HG02571 (cell line): ENCODE data around the gene CACNG5.

Experiments used
- ATAC-seq: cut with Tn5 transposase; IDR thresholded peaks from one replicate; pipeline ENCODE4 v1.9.1; 2021; ENCODE audit warnings: mild to moderate bottlenecking, moderate library complexity; ENCODE audit not compliant: unreplicated experiment

The CACNG5 gene

DNA sequence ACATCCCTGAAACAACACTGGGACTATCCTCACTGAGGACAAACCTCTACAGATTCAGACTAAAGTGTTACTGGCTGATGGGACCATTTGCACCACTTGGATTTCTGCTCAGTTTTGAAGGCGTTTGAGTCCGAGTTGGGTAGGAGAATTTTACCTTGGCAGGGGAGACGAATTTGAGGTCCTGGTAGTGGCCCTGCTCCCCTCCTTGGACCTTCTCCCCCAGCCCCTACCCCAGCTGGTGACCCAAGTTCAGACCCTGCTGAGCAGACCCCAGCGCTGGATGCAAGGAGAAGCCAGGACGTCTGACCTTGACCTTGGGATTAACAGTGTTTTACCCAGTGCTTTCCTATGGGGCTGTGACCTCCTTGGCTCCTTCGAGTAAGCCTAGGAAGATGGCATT lies 13.6 kb downstream of the CACNG5 start:
- no peak for ATAC-seq

DNA sequence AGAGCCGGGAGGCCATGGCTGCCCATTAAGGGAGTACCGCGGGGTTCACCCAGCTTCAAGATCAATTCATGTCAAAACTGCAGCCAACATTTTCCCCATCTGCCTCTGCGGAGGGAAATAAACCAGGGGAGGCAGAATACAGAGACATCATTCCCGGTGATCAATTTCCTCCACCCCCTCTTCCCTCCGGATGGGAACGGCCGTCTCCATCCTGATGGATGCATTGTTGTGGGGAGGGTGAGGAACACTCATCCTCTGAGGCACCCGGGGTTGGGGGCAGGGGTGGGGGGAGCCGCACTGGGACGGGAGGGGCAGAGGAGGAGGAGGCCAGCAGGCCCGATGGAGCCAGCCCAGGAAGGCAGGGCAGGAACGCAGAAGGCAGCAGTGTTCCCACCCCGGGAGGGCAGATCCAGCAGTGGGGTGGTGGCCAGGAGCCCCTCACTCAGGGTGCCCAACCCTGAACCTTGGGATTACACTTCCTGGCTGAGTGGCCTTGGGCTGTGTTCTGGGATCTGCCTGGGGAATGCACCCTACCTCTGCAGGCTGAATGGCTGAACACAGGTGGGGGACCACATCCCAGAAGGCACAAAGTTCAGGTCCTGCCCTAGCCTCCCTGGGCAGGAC lies 14.2 kb downstream of the CACNG5 start:
- ATAC-seq, result no peak

- no peak for ATAC-seq
These were observed 15.1 kb downstream of the CACNG5 start for GRCh38 chr17:66849851-66850580.

GRCh38 chr17:66850692-66851091 lies 15.8 kb downstream of the CACNG5 start:
- ATAC-seq, result no peak

DNA sequence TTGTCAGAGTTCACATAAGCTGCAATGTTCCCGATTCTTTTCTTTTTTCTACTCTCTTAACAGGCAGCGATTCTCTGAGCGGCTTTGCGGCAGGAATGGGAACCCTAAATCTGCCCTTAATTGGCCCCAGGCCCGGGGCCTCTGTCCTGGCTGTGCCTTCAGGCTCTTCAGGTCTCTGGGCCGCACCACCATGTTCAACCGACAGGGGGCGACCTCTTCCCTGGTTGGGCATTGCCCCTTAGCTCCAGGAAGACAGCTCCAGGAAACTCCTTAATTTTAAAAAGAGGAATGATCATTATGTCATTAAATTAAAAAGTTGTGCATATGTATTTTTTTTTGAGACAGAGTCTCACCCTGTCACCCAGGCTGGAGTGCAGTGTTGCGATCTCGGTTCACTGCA lies 20.3 kb downstream of the CACNG5 start:
- no peak for ATAC-seq

GRCh38 chr17:66858226-66859083 lies 23.5 kb downstream of the CACNG5 start:
- ATAC-seq, result no peak

- ATAC-seq, result no peak
These were observed 24.4 kb downstream of the CACNG5 start for GRCh38 chr17:66859353-66859752.

DNA sequence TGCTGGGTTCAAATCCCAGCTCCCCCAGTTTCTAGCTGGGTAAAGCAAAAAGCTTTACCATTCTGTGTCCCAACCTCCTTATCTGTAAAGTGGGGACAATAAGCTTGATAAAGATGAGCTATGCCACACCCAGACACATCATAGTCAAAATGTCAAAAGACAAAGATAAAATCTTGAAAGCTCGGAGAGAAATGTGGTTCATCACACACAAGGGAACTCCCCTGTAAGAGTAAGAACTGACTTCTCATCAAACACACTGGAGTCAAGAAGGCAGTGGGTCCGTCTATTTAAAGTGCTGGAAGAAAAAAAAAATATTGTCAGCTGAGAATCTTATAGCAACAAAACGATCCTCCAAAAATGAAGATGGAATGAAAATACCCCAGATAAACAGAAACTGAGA lies 25.3 kb downstream of the CACNG5 start:
- no peak for ATAC-seq

- ATAC-seq, result no peak
These were observed 28.9 kb downstream of the CACNG5 start for GRCh38 chr17:66863820-66864219.

DNA sequence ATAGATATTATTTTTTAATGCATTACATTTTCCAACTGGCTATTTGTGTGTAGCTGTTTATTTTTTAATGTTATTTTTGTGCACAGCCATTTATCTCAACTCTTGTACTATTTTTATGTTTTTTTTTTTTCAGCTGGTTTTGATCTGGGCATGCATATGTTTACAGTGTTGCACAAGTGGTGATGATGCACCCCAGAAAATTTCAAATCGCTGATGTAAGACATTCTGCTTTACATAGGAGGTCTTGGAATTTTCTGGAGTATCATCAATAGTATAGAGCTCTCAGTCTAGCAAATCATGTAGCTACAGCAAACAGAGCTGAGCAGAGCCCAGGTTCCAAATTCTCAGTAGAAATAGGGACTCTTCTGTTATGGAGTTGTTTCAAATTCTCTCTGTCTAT lies 30.2 kb downstream of the CACNG5 start:
- no peak for ATAC-seq

DNA sequence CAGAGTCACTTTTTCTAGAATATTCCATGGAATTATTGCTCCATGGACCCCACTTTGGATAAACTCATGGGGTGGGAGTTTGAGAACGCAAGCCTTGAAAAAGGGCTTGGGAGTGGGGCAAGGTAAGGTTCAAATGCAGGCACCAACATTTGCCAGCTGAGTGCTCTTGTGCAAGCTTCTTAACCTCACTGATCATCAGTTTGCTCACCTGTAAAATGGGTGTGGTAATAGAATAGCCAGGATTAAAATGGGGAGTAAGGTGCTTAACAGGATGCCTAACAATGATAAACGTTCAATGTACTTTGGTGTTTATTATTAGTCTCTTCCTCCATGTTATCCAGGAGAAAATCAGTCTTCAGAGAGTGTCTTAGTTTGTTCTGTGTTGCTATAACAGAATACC lies 39.0 kb downstream of the CACNG5 start:
- ATAC-seq, result no peak

GRCh38 chr17:66884931-66885330 lies 50.0 kb downstream of the CACNG5 start:
- no peak for ATAC-seq

GRCh38 chr17:66885417-66885816 lies 50.5 kb downstream of the CACNG5 start:
- ATAC-seq, result no peak

DNA sequence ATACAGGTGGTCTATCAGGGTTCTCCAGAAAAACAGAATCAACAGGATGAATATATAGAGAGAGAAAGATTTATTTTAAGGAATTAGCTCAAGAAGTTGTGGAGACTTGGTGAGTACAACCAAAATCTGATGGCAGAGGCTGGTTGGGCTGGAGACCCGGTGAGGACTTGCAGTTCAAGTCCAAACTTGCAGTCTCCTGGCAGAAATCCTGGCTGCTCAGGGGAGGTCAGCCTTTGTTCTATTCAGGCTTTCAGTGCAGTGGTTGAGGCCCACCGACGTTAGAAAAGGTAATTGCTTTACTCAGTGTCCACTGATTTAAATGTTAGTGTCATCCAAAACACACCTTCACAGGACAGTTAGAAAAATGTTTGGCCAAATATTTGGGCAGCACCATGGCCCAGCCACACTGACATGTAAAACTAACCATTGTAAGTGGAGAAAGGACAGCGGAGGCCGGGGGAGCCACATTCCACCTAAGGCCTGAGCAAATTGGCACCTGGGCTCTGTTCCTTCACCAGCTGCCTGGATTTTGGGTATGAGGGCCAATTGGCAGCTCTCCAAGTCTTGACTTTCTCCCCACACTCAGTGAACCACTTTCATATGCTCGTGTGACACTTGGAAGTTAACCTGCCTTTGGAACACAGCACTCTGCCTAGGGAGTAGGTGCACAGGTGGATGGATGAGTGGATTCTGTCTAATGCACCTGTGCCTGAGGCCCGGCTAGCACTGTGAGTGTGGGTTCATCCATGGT lies 54.7 kb downstream of the CACNG5 start:
- ATAC-seq, result no peak

DNA sequence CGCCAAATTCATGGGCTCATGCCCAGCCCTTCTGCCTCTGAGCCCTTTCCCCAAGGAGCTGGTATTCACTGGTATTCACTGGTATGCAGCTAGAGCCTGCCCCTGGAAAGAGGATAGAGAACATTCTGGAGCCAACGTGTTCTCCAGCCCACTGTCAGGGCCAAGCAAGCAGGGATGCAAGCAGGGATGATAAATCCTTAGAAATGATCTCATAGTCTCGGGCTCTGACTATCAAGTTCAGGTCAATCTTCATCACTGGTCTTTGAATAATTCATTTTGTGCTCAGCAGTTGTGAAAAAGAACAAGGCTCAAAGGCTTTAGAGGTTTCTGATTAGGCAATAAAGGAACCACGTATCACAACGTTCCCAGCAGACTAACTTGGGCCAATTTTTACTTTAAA lies 57.3 kb downstream of the CACNG5 start:
- no peak for ATAC-seq

GRCh38 chr17:66893382-66893781 lies 58.5 kb downstream of the CACNG5 start:
- ATAC-seq, result no peak

DNA sequence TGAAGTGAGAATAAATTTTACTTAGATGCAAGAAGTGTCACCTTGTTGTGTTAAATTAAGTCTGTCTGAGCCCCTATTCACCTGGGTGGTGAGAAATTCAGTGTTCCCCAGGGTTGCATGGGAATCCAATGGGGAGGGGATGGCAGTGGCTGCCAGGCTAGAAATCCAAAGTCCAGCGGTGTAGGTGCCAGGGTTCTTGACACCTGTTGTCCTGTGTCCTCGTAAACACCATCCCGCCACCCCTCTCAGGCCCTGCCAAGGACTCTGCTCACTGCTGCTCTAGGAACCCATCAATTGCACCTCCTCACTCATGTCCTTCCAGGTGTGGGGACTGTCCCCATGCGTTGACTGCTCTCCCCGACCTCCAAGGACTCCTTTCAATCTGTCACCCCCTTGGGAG lies 58.9 kb downstream of the CACNG5 start:
- no peak for ATAC-seq

DNA sequence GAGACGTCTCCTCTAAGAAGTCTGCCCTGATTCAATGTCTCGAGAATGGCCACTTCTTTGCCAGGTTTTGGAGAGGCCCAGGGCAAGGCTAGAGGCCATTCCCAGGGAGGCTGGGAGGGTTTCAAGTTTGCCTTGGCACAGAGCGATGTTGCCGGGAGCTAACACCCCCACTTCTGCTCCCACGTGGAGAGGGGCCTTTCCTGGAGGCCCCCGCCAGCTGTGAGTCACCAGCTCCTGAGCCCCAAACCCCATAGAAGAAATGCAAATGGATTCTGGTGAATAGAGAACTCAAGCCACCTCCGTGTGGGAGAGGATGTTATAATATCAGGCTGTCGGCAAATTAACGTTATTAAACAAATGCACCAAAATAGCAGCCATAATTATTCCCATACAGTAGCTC lies 62.2 kb downstream of the CACNG5 start:
- no peak for ATAC-seq

DNA sequence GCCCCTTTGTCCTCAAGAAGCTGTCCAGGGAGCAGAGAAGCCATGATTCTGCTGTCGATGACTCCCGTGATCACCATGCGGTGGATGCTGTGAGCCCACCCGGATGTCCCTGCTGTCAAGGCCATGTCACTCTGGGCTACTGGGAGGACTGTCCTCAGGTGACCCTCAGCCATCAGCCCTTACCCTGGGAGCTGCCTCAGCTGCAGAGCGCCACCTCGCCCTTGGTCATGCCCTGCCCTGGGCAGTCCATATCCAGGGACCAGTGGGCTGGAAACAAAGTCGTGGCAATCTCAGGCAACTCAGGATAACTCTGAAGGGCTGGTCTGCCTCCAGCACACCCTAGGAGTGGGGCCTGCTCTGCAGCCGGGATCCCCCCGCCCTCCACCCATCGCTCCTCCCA lies 63.6 kb downstream of the CACNG5 start:
- no peak for ATAC-seq

DNA sequence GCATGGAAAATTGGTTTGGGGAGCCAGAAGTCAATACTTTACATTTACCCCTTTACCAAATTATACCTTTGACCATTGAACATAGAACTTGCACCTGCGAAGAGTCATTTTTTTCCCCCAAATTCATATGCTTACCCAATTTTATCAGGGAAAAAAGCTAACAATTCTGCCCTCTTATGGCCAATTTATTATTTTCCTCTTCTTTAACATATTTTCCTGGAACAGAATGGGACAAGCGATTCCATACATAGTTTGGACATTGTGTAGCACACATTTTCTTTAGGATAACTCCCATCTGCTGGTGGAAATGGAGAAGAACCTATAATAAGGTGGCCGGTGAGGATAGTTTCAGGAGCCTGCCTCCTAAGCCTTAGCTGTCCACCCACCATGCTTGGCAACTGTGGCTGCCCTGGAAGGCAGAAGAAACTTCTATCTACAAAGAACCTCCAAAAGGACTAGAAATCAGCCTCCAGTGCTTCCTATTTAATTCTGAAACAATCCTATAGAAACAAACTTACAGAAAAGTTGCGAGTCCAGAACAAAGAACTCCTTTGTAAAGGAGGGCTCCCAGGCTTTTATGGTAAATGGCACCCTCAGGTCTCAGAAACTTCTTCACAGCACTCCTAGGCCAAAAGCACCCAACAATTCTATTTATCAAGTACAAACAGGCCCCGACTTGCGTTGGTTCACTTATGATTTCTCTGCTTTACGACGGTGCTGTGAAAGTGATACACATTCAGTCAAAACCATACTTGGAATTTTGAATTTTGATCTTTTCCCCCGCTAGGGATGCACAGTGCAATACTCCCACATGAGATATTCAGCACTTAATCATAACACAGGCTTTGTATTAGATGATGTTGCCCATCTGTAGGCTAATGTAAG lies 65.5 kb downstream of the CACNG5 start:
- no peak for ATAC-seq
